Motor neuron (in vitro differentiated cells): ENCODE data around the gene MED10. TPM values are rescaled to one million over a fixed set of nuclear protein-coding genes. Genes with fewer than 3 reads are reported as not detected.
"Not testable (repeated sequence)": the region's sequence is repeated elsewhere in the genome, so short reads cannot be mapped to it uniquely, and the experiment has no call there.

ENCODE experiments used
- ATAC-seq, 8 experiments: fragments of 200-7000 bp; cut with Tn5 transposase; replicated peaks in 6 of 8; 2 replicates each; pipeline ENCODE4 v1.8.0; 2021; ENCODE audit warnings: mild to moderate bottlenecking in 8 of 8, moderate library complexity in 8 of 8
- H3K27ac ChIP-seq, 2 donors: fragments of 250-450 bp; sonication (Bioruptor Pico); 2 replicates each; pipeline ENCODE4 v1.9.0; 2021; ENCODE audit warnings: antibody characterized with exemption in 2 of 2, mild to moderate bottlenecking in 2 of 2, moderate library complexity in 1 of 2
- H3K4me1 ChIP-seq, 2 donors: fragments of 250-450 bp; sonication (Bioruptor Pico); replicated peaks in 1 of 2; 2 replicates each; pipeline ENCODE4 v1.6.1; 2021; ENCODE audit warnings: antibody characterized with exemption in 2 of 2, mild to moderate bottlenecking in 2 of 2, moderate library complexity in 1 of 2
- H3K4me3 ChIP-seq, 5 donors: fragments of 250-450 bp; sonication (Bioruptor Pico); 2 replicates each; pipeline ENCODE4 v1.9.0; 2021; ENCODE audit warnings: antibody characterized with exemption in 5 of 5, mild to moderate bottlenecking in 5 of 5, moderate library complexity in 4 of 5
- WGBS, 10 experiments: fragments of 450-650 bp; shearing (Covaris generic); methylation state at CpG; one replicate each; pipeline ENCODE4 v1.0.0; 2022; 5-methylcytosine and 5-hydroxymethylcytosine counted together
- in situ Hi-C, 9 experiments: fragments of 400-800 bp; cut with MboI; loops; one replicate each; pipeline ENCODE4 v1.15.0; 2021; ENCODE audit warnings: low sequenced_read_pairs in 9 of 9, low pct_unique_long_range_greater_than_20kb in 2 of 9; ENCODE audit not compliant: unreplicated experiment in 9 of 9
- total RNA-seq, 8 experiments: library from RNA; unstranded; fragments of 300-600 nt; gene quantifications; 2 replicates each; pipeline versions ENCODE4 v1.2.3 to v1.2.4, GENCODE V29; 2022

MED10 gene
- total RNA-seq, 8 experiments from 2014 or later: 25.4 to 87.1 (median 40.7) TPM

GRCh38 chr5:6378766-6379103 lies 388 bp upstream of the MED10 start:
- peak in 5 of 8 experiments; percentile 33 to 50 (median 46) for ATAC-seq
- Histone ChIP-seq H3K4me1 (peaks cover 6 to 17% of the 10 kb centered on the region in 2 donors), H3K27ac (no peak overlapping the region), H3K4me3 (peak overlapping the region; percentile 85 to 95 (median 94))
- 0 to 50% (median 10%) methylated on average over 1 to 7 of the region's 8 CpGs; no CpG with 5 or more reads in 2 of the 10 experiments for WGBS, 10 experiments
- in situ Hi-C loops: no loop called here

DNA sequence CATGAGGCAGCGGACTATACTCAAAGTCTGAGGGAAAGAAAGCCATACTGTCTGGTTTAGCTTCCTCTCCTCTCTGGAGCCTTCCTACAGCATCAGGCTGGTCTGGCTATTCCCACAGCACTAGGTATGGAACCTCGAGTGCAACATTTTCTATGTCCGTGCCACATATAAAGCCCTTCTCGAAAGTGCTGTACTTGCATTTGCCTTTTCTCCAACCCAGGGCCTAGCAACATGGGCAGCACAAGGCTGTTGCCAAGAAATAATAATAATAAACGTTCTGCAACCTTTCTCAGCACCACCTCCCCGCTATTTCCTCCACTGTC lies 804 bp downstream of the MED10 start:
- ATAC-seq: peak in 1 of 8 experiments; percentile 6
- WGBS, 10 experiments: 0 to 61% (median 25%) methylated on average over 1 to 5 of the region's 6 CpGs; no CpG with 5 or more reads in 2 of the 10 experiments
- Histone ChIP-seq H3K4me3 (peak overlapping the region; percentile 85 to 95 (median 94)), H3K4me1 (peaks cover 6 to 17% of the 10 kb centered on the region in 2 donors), H3K27ac (peak overlapping the region; percentile 92 to 99)
- in situ Hi-C loops: no loop called here

GRCh38 chr5:6376974-6377520 lies 1.3 kb downstream of the MED10 start:
- in situ Hi-C loops: no loop called here
- H3K4me3 ChIP-seq: peak overlapping the region; percentile 85 to 95 (median 94)

DNA sequence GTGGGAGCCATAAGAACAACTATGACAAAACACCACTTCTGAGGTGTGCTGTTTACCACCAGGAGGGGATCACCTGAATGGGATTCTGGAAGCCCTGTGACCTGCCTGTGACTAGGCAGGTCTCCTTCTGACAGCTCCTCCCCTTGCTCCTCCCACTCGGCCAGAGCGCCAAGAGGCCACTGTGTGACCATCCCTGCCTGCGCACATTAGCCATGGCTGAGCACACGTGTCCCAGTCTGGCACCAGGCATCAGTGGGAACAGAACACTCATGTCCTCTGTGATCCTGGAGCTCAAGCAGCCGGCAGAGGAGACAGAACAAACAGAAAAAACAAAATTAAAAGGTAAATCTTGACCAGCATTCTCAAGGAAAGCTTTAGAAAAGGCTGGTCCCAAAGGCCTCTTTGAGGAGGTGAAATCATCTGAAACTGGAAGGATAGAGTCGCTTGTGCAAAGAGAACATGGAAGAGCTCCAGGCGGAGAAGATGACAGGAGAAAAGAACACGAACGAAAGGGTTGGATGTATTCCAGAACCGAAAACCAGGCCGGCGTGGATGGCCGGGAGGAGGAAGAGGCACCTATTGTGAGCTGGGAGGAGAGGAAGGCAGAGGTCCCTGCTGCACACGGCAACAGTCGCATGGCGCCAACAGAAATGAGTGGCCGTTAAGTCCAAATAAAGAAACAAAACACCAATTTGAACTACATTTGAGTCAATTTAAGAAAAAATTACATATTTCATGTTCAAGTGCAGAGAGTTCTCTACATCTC lies 5.1 kb downstream of the MED10 start:
- H3K4me1 ChIP-seq: peaks cover 6 to 13% of the 10 kb centered on the region in 2 donors
- no peak overlapping the region for H3K4me3 ChIP-seq
- no peak for ATAC-seq
- in situ Hi-C loops: loop anchor here in 1 of 9 experiments (25.0 kb wide), 1 partner anchor 886 kb away; no protein-coding TSS in a partner anchor
- H3K27ac ChIP-seq: no peak overlapping the region
- WGBS, 10 experiments: 80 to 100% (median 96%) methylated on average over 1 to 14 of the region's 17 CpGs

More at GRCh38 chr5:6376974-6377520, 1.3 kb downstream of the MED10 start:
- H3K4me1 ChIP-seq: peaks cover 6 to 17% of the 10 kb centered on the region in 2 donors
- peak overlapping the region; percentile 92 to 99 for H3K27ac ChIP-seq
- 48 to 100% (median 72%) methylated on average over 2 to 11 of the region's 11 CpGs; no CpG with 5 or more reads in 1 of the 10 experiments for WGBS, 10 experiments
- no peak for ATAC-seq

GRCh38 chr5:6372251-6373080 lies 5.9 kb downstream of the MED10 start:
- in situ Hi-C loops: loop anchor here in 1 of 9 experiments (25.0 kb wide), 1 partner anchor 885 kb away; no protein-coding TSS in a partner anchor
- peak in 1 of 8 experiments; percentile 33 for ATAC-seq
- 73 to 100% (median 93%) methylated on average over 1 to 6 of the region's 23 CpGs; no CpG with 5 or more reads in 1 of the 10 experiments for WGBS, 10 experiments
- Histone ChIP-seq H3K27ac (no peak overlapping the region), H3K4me3 (no peak overlapping the region), H3K4me1 (peaks cover 6 to 13% of the 10 kb centered on the region in 2 donors)

GRCh38 chr5:6371079-6371810 lies 7.1 kb downstream of the MED10 start:
- H3K27ac ChIP-seq: no peak overlapping the region
- H3K4me1 ChIP-seq: peaks cover 0 to under 1% of the 10 kb centered on the region in 2 donors
- no peak for ATAC-seq
- in situ Hi-C loops: loop anchor here in 1 of 9 experiments (25.0 kb wide), 1 partner anchor 884 kb away; no protein-coding TSS in a partner anchor
- no peak overlapping the region for H3K4me3 ChIP-seq
- WGBS, 10 experiments: 53 to 100% (median 100%) methylated on average over 1 to 16 of the region's 19 CpGs; no CpG with 5 or more reads in 1 of the 10 experiments

GRCh38 chr5:6370580-6370979 lies 7.8 kb downstream of the MED10 start:
- in situ Hi-C loops: loop anchor here in 1 of 9 experiments (25.0 kb wide), 1 partner anchor 883 kb away; no protein-coding TSS in a partner anchor
- no peak overlapping the region for H3K4me3 ChIP-seq
- peak in 4 of 8 experiments; percentile 10 to 17 (median 14) for ATAC-seq
- no peaks in the 10 kb centered on the region for H3K4me1 ChIP-seq
- 47 to 100% (median 90%) methylated on average over 2 to 8 of the region's 13 CpGs; no CpG with 5 or more reads in 4 of the 10 experiments for WGBS, 10 experiments
- H3K27ac ChIP-seq: no peak overlapping the region

- H3K27ac ChIP-seq: no peak overlapping the region
- no peak overlapping the region for H3K4me3 ChIP-seq
- peak in 5 of 8 experiments; percentile 7 to 28 (median 15) for ATAC-seq
- WGBS, 10 experiments: 0 to 100% (median 88%) methylated on average over 2 to 8 of the region's 16 CpGs; no CpG with 5 or more reads in 3 of the 10 experiments
- peaks cover 13 to 14% of the 10 kb centered on the region in 2 donors for H3K4me1 ChIP-seq
- in situ Hi-C loops: loop anchor here in 1 of 9 experiments (25.0 kb wide), 1 partner anchor 879 kb away; no protein-coding TSS in a partner anchor
Measured at GRCh38 chr5:6365977-6366590, 12.3 kb downstream of the MED10 start.

DNA sequence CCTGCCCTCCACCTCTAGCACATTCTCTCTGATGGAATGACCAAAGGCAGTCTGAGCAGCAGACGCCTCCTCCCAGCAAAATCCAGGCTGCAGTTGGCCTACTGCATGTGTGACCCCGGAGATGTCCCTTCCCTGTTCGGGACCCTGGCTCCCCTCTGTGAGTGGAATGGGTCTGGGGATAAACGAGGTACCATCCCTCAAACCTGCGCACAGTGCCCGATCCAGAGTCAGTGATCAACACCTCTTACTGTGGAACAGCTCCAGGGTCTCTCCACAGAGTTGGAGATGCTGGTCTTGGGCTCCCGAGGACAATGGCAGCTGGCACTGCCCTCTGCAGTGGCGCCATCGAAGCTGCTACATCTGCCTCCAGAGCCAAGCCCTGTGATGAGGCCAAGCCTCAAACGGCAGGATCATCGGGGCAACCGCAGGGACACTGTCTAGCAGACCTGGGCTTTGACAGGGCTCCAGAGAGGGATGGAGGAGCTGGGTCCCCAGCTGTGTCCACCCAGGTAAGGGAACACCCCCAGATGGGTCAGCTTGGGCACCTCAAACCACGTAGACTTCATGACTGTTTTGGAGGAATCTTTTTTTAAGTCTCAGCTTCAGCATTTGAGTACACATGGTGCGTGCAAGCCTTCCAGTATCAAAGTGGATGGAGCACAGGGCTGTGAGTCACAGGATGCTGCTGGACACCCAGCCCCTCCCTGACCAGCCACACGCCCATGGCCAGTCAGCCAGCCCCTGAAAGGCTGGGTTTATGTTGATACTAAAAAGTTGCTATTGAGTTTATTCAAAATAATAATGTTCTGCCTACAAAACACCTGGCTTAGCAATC lies 13.0 kb downstream of the MED10 start:
- WGBS, 10 experiments: 60 to 100% (median 95%) methylated on average over 1 to 7 of the region's 15 CpGs; no CpG with 5 or more reads in 4 of the 10 experiments
- Histone ChIP-seq H3K4me3 (no peak overlapping the region), H3K4me1 (peaks cover 15 to 18% of the 10 kb centered on the region in 2 donors), H3K27ac (no peak overlapping the region)
- peak; percentile 14 to 100 (median 50) for ATAC-seq
- in situ Hi-C loops: loop anchor here in 1 of 9 experiments (25.0 kb wide), 1 partner anchor 878 kb away; no protein-coding TSS in a partner anchor

DNA sequence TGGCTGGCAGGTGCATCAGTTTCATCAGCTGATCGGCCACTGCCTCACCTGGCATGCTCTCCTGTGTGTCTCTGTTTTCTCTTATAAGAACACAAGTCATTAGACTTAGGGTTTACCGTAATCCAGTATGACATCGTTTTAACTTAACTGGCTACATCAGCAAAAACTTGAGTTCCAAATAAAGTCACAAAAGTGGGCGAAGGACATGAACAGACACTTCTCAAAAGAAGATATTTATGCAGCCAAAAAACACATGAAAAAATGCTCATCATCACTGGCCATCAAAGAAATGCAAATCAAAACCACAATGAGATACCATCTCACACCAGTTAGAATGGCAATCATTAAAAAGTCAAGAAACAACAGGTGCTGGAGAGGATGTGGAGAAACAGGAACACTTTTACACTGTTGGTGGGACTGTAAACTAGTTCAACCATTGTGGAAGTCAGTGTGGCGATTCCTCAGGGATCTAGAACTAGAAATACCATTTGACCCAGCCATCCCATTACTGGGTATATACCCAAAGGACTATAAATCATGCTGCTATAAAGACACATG lies 14.8 kb downstream of the MED10 start:
- in situ Hi-C loops: loop anchor here in 1 of 9 experiments (25.0 kb wide), 1 partner anchor 876 kb away; no protein-coding TSS in a partner anchor
- WGBS, 10 experiments: 40 to 100% (median 83%) methylated on average over 1 to 3 of the region's 5 CpGs; no CpG with 5 or more reads in 3 of the 10 experiments

More for the DNA sequence above, 14.8 kb downstream of the MED10 start:
- not testable (repeated sequence) for ATAC-seq, H3K4me3 ChIP-seq
- H3K4me1 ChIP-seq: peaks cover 24 to 35% of the 10 kb centered on the region in 2 donors
- H3K27ac ChIP-seq: peak overlapping the region in 1 of 2 donors; percentile 48
